SKM-1 (cell line): ENCODE data around the gene MYL11.
"Not testable (repeated sequence)": the region's sequence is repeated elsewhere in the genome, so short reads cannot be mapped to it uniquely, and the experiment has no call there.

Source experiments
- DNase-seq: peaks from one replicate; lab custom pipeline; 2025; ENCODE audit not compliant: unreplicated experiment; lab: John Stamatoyannopoulos, UW

Gene MYL11, protein sequence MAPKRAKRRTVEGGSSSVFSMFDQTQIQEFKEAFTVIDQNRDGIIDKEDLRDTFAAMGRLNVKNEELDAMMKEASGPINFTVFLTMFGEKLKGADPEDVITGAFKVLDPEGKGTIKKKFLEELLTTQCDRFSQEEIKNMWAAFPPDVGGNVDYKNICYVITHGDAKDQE

DNA sequence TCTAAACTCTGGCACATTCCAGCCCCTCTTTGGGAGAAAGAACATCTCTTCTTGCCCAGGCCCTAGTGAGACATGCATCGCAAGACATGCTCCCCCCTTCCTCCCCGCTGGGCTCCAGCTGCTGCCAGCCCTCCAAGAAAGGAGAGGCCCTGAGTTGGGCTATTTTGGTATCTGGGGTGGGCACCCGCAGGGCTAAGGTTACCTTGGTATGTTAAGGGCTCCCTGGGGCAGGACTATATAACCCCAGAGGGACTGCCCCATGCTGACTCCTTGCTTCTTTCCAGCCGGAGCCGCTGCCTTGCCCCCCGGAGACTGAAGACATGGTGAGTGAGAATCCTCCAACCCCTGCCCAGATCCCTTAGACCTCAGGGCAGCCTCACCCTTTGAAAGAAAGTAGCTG, at the start of gene MYL11:
MYL11 (plus strand) TSS at position 265 of the 400 bp plus-strand sequence; CDS start at position 321, 56 bp downstream.
- DNase-seq, result no peak

DNA sequence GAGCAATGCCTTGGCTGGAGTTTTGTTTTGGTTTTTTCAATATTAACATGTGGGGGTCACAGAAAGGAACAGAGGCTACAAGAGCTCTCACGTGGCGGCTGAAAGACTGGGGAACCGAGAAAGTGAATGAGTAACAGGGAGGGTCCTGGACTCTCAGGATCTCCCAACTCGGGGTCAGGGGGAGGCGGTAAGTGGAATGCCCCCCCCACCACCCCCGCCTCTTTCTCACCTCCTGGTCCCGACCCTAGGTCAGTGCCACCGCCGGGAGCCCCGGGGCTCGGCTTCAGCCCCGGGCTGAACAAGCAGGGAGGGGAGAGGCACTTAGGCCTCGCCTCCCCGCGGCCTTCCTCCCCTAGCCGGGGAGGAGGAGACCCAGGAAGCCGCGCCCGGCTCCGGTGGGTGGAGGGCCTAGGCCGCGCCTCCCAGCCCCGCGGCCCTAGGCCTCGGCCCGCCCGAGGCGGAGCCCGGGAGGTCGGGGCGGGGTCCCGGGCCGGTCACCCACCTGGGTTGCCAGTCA, 40.1 kb upstream of the MYL11 start:
- peak; percentile 23 for DNase-seq

DNA sequence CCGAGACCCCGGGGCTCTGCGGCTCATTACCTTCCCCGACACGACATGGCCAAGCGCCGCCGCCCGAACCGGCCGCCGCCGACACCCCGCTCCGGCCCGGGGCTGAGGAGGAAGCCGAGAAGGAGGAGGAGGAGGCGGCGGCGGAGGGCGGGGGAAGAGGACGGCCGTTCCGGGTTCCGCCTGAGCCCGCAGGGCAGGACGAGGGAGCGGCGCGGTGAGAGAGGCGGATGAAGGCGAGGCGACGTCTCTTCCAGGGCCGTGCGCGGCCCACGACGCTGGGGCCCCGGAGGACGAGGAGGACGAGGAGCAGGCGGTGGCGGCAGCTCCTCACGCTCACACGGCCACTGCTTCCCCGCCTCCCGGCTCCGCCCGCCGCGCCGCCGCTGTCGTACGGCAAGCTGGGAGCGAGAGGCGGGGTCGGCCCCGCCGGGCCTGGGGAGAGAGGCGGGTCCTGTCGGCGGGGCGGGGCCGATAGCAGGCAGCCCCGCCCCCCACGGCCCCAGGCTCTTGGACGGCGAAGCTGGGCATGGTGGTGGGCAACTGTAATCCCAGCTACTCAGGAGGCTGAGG, 39.5 kb upstream of the MYL11 start:
- not testable (repeated sequence) for DNase-seq

DNA sequence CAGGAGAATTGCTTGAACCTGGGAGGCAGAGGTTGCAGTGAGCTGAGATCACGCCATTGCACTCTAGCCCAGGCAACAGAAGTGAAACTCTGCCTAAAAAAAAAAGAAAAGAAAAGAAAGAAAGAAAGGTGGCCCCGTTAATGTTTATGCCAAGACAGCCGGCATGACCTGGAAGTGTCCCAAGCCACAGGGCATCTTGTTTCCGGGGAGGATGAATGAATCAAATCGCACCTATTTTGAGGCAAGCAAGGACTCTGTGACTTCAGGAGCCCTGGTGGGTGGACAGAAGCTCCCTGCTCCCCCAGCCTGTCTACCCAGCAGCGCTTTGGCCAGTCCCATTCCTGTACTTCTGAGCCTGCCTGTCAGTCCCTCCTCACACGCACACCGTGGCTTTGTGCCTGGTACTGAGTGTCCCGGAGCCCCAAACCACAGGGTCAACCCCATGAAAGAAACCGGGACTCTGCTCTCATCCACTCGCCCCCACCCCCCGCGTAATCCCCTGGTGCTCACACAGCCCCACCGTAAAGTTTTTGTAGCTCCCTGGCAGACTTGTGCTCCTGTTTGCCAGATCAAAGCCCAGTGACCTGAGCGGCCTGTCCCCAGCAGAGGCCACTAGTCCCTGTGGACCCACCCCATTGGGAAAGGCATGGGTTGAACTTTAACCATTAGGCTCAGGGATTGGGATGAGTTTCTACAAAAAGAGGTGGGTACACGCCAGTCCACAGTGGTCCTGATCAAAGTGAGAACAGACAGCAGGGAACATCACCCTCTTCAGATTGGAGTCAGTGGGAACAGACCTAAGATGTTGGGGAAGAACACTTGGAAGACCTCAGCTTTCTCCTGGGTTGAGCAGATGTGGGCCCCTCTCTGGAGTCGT, 38.8 kb upstream of the MYL11 start:
- DNase-seq, result no peak

DNA sequence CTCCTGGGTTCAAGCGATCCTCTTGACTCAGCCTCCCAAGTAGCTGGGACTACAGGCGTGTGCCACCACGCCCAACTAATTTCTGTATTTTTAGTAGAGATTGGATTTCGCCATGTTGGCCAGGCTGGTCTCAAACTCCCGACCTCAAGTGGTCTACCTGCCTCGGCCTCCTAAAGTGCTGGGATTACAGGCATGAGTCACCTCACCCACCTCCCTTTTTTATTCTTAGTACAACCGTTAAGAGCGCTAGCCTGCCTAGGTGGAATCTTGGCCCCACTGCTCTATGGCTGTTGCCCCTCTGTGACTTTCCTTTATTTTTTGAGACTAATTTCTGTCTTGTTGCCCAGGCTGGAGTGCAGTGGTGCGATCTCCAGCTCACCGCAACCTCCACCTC, 36.6 kb upstream of the MYL11 start:
- not testable (repeated sequence) for DNase-seq

DNA sequence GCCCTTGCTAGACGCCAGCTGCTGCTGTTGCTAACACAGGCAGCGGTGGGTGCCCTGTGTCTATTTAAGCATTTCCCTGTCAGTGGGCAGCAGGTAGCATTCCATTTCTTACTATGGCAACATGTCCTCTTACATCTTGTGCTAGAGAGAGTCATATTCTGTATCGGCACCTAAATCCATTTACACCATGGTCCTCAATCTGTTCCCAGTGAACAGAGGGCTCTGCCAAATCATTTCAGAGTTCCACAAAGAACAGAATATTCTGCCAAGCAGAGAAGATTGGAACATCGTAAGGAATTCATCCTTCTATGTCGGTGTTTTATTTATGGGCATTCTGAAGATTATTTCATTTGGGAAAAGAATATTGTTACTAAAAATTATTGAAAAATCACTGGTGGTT, 35.9 kb upstream of the MYL11 start:
- not testable (repeated sequence) for DNase-seq

DNA sequence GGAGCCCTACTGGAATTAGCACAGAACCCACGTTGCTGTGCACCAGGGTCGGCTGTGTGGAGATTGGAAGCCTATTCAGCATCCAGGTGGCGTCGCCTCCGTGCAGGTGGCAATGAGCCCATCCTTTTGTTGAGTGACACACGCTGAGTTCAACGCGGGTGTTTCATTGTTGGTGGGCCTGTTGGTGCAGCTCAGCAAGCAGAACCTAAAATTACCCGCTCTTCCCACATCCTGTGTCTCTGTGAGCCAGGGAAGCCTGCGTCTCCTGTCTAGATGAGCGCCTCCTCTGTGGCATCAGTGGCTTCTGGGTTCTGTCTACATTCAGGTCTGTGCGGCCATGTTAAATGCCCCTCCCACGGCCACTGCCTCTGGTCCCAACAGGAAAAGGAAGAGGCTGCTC, 34.0 kb upstream of the MYL11 start:
- DNase-seq, result no peak

DNA sequence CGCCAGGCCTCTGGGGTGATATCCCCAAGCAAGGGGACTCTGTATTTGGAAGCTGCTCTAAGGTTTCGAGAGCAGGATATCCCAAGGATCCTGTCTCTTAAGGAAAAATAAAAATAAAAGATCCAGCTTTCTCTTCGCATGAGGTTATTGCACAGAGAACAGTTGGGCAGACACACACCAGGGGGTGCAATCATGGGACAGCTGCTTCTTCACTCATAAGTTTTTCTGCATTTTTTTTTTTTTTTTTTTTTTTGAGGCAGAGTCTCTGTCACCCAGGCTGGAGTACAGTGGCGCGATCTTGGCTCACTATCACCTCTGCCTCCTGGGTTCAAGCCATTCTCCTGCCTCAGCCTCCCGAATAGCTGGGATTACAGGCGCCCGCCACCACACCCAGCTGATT, 32.6 kb upstream of the MYL11 start:
- DNase-seq, result not testable (repeated sequence)

DNA sequence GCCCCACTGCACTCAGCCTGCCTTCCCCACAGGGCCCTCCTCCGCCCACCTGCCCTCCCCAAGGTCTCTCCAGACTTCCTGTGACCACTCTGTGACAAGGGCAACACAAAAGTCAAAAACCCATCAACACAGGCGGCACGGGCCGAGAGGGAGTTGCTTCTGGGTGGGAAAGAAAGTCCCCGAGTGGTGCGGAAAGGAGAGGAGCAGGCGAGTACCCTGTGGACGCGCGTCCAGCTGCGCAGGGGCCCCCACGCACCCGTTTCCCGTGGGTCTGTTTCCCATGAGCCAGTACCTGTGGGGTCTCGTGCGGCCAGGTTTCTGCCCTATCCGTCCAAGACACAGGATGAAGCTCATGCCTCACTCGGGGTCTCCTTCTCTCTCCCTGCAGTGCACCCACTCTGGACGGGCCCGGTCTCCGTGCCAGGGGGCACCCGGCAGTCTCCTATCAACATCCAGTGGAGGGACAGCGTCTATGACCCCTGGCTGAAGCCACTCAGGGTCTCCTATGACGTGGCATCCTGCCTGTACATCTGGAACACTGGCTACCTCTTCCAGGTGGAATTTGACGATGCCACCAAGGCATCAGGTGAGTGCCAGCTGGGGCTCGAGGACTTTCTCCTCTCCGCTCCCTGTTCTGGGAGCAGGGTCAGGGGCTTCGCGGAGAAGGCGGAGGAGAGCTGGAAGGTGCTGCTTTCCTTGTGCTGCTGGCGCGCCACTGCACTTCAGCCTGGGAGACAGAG, 31.7 kb upstream of the MYL11 start:
- DNase-seq, result no peak

DNA sequence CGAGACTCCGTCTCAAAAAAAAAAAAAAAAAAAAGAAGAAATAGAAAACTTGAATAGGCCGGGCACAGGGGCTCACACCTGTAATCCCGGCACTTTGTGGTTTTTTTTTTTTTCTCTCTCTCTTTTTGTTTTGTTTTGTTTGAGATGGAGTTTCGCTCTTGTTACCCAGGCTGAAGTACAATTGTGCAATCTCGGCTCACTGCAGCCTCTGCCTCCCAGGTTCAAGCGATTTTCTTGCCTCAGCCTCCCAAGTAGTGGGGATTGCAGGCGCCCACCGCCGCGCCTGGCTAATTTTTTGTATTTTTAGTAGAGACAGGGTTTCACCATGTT, 31.1 kb upstream of the MYL11 start:
- not testable (repeated sequence) for DNase-seq

DNA sequence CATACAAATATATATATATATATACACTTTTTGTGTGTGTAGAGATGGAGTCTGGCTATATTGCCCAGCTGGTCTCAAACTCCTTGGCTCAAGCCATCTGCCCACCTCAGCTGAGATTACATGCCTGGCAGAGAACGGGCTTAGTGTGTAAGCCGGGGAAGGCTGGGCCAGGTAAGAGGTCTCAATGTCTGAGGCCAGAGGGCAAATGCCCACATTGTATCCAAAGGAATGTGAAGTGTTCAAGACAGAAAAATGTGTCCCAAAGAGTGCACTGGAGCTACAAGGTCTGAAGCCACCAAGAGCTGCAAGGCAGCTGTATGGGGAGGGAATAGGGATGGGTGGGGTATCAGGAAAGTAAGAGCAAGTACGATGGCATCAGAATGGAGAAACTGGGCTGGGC, 28.3 kb upstream of the MYL11 start:
- no peak for DNase-seq

DNA sequence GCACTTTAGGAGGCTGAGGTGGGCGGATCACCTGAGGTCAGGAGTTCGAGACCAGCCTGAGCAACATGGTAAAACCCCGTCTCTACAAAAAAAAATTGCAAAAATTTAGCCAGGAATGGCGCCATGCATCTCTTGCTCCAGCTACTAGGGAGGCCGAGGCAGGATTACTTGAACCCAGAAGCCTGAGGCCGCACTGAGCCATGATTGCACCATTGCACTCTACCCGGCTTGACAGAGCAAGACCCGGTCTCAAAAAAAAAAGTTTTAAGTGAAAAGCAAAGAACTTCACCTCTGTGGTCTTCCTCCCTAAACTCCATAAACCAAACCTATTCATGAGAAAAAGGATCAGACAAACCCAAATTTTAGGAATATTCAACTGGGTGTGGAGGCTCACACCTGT, 26.5 kb upstream of the MYL11 start:
- no peak for DNase-seq

DNA sequence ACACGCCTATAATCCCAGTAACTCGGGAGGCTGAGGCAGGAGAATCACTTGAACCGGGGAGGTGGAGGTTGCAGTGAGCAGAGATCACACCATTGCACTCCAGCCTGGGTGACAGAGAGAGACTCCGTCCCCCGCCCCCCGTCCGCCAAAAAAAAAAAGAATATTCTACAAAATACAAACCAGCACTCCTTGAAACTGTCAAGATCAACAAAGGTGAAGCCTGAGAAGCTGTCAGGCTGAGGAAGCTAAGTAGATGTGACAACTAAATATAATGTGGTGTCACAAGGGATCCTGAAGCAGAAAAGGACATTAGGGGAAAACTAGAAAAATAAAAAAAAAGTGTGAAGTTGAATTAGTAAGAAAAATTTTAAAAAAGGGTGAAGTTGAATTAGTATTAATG, 25.7 kb upstream of the MYL11 start:
- DNase-seq, result no peak

DNA sequence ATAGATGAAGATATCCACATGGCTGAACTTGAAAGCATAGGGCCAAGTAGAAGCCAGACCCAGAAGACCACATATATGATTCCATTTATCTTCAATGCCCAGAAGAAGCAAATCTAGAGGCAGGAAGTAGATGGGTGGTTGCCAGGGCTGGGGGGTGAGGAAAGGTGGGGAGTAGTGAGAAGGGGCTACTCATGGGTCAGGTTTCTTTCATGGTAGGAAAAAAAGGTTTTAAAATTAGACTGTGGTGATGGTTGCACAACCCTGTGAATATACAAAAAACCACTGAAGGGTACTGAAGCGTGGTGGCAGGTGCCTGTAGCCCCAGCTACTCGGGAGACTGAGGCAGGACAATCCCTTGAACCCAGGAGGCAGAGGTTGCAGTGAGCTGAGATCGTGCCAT, 24.9 kb upstream of the MYL11 start:
- DNase-seq, result no peak

DNA sequence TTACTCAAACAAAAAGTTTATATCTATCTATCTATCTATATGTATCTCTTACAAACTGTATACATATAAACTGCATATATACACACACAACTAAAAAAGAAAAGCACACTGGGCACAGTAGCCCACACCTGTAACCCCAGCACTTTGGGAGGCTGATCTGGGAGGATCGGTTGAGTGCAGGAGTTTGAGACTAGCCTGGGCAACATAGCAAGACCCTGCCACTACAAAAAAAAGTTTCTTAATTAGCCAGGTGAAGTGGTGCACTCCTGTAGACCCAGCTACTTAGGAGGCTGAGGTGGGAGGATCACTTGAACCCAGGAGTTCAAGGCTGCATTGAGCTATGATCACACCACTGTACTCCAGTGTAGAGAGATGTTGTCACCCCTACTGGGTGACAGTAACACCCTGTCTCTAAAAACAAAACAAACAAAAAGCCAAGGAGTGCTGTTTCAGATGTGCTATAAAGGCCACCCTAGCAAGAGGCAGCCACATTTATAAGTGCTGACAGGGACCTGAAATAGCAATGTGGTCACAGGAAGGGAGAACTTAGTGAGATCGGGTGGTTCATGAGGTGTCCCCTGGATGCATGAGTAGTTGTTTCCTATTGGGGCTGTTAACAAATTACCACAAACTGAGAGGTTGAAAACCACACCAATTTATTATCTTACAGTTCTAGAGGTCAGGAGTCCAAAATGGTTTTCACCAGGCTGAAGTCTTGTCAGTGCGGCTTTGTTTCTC, 24.3 kb upstream of the MYL11 start:
- DNase-seq, result no peak

DNA sequence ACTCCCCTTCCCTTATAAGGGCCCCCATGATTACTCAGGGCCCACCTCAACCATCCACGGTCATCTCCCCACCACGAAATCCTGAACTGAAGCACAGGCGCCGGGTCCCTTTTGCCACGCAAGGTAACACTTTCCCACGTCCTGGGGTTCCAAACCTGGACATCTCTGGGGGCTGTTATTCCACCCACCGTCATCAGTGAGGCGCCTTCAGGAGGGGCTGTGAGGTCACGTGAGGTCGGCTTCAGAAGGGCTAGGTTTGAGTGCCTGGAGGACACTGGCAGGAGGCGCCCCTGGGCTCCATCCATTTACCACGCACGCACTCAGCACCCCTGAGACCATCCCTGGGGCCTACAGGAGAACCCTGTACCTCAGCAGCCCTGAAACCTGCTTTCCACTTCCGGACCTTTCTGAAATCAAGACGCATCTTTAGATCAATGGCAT, 23.6 kb upstream of the MYL11 start:
- no peak for DNase-seq

DNA sequence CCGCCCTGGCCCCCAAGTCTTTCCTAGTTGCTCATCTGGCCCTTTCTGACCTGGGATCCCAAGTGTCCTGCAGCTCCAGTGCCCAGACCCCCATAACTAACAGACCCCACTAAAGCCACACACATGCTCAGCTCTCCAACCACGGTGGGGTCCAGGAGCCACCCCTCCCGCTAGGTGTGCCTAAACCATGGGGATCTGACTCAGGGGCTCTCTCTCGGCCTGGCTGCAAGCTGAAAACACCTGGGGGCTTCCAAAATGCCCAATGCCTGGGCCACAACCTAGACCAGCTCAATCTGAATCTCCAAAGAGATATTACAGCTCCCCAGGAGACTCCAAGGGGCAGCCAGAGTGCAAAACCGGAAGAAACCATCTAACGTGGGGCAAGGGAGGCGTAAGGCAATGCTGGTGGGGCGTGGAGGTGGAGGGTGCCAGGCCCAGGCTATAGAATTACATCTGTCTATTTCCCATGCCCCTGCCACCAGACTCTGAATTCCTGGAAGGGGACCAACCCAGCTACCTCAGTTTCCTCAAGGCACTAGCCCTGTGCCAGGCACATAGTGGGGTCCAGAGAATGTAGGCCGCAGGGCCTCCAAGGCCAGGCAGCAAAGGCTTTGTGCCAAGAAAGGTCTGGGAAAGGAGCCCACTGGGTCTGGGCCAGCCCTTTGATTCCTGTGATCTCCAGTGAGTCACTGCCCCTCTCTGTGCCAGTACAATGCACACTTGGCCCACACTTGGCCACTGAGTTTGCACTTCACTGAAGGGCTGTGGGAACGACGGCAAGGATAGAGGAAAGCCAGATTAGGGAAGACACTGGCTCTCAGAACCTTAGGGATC, 22.8 kb upstream of the MYL11 start:
- DNase-seq, result no peak

DNA sequence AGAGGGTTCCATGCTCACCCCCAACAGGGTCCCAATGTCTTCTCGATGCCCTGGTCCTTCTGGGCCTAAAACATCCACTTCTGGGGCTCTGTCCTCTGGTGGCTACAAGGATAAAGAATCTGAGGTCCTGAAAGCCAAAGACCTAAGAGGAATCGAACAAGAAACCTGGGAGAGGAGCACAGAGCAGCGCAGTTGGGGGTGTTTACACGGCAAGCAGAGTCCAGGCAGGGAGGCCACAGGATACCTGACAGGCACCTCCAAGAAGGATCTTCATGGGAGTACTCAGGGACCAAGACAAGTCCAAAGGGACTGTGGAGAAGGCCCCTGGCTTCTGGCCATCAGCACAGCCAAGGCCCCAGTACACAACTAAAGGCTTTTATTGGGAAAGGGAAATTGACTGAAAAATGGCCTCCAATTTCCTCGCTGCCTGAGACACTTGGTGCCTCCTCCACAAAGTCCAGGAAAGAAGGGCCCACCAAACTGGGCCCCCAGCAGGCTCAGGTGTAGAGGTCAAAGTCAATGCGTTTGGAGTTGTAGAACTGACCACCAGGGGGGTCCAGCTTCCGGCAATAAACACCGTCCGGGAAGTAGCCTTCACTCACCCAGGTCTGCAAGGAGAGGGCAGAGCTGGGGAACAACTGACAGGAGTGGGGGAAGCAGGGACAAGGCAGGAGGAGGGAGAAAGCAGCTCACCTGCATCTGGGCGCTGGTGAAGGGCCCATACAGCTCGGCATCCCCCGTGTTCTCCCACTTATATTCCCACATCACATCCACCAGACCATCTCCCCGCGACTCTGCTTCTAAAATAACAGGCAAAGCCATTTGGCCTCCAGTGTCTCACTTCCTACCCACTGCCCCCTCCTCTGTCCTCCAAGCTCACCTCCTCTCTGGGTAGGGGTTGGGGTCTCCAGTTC, 21.9 kb upstream of the MYL11 start:
- no peak for DNase-seq
